A549 (cell line): ENCODE results near the gene CDHR4.

ENCODE experiments used
- CEBPB ChIP-seq, 2 experiments: fragments of >200 bp in 1 of 2; sonication (Bioruptor Twin) in 1 of 2; formaldehyde crosslinking in 1 of 2; IDR thresholded peaks; 2 replicates each; pipeline ENCODE4 v1.6.1; 2012 to 2016
- CTCF ChIP-seq: fragments of >200 bp; sonication (Bioruptor Twin); formaldehyde crosslinking; IDR thresholded peaks from 3 replicates; pipeline ENCODE4 v1.5.1; 2016
- ELK1 ChIP-seq: fragments of 150-350 bp; IDR thresholded peaks from 2 replicates; pipeline ENCODE4 v1.6.1; 2014; ENCODE audit warnings: low read depth, mild to moderate bottlenecking, low read length
- KDM1A ChIP-seq: fragments of 200-600 bp; sonication (generic); IDR thresholded peaks from 2 replicates; pipeline ENCODE4 v1.6.1; 2016; ENCODE audit warnings: low read depth, mild to moderate bottlenecking
- REST ChIP-seq: fragments of 200-600 bp; sonication (generic); IDR thresholded peaks from 2 replicates; pipeline ENCODE4 v1.6.1; 2016; ENCODE audit warnings: antibody characterized with exemption, mild to moderate bottlenecking, moderate library complexity
- RFX5 ChIP-seq: fragments of 450-650 bp; IDR thresholded peaks from 2 replicates; pipeline ENCODE4 v1.7.1; 2014; ENCODE audit warnings: antibody characterized with exemption, mild to moderate bottlenecking, moderate library complexity
- SMC3 ChIP-seq: fragments of >200 bp; sonication (Bioruptor Twin); formaldehyde crosslinking; IDR thresholded peaks from 3 replicates; pipeline ENCODE4 v1.6.1; 2018; ENCODE audit warnings: inconsistent platforms

GRCh38 chr3:49812916-49813496 lies 13.3 kb upstream of the CDHR4 start:
- TF ChIP-seq REST (no peak), SMC3 (no peak), CTCF (no peak), CEBPB (IDR thresholded peaks at IDR 0.05) (no peak), KDM1A (no peak), ELK1 (no peak), RFX5 (no peak)
